Measurements from ENCODE around the gene MVB12B.

DNA sequence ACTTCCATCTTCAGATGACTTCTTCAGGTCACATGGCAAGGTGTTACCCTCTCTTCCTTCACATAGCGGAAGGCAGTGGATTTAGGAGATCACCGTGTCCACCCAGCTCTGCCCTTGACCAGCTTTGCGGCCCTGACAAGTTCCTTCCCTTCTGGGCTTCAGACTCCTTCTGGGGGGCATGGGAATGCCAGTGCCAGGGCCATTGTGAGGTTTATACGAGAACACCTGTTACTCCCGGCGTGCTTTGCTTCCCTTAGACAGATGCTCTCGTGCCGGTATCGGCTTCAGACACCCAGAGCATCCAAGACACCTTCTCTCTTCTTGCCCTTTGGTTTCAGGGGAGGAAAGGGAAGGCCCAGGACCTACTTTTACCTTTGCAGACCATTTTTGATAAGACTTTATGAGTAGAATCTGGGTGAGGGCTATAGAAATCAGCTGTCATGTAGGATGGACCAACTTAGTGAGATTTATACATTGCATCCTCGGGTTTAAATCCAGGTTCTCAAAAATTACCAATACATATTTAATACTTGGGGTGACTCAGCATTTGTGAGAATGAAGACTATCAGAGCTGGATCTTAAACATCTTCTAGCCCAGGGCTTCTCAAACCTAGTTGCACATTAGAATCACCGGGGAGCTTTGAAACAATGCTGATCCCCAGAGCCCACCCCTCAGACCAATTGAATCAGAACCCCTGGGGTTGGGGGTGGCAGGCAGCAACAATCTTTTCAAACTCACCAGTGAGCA lies 138.2 kb downstream of the MVB12B start:
- TF ChIP-seq, protein P1, sequence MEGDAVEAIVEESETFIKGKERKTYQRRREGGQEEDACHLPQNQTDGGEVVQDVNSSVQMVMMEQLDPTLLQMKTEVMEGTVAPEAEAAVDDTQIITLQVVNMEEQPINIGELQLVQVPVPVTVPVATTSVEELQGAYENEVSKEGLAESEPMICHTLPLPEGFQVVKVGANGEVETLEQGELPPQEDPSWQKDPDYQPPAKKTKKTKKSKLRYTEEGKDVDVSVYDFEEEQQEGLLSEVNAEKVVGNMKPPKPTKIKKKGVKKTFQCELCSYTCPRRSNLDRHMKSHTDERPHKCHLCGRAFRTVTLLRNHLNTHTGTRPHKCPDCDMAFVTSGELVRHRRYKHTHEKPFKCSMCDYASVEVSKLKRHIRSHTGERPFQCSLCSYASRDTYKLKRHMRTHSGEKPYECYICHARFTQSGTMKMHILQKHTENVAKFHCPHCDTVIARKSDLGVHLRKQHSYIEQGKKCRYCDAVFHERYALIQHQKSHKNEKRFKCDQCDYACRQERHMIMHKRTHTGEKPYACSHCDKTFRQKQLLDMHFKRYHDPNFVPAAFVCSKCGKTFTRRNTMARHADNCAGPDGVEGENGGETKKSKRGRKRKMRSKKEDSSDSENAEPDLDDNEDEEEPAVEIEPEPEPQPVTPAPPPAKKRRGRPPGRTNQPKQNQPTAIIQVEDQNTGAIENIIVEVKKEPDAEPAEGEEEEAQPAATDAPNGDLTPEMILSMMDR (IDR thresholded peaks at IDR 0.05 in 8 of 11, conservative IDR thresholded peaks at IDR 0.05 in 3 of 11): no peak
- no peak for TF ChIP-seq POLR2A (IDR thresholded peaks at IDR 0.05)
